GM19397 (cell line): ENCODE data around the gene GABPA.
A peak's percentile ranks its signal among the peaks of the same experiment; 100 is the strongest.
"Not testable (repeated sequence)": the region's sequence is repeated elsewhere in the genome, so short reads cannot be mapped to it uniquely, and the experiment has no call there.

ENCODE experiments used
- ATAC-seq: cut with Tn5 transposase; IDR thresholded peaks from one replicate; pipeline ENCODE4 v1.9.1; 2021; ENCODE audit warnings: mild to moderate bottlenecking, moderate library complexity; ENCODE audit not compliant: unreplicated experiment

GABPA gene

GRCh38 chr21:25734904-25735645, at the start of gene GABPA, which contains the start of gene ATP5PF:
GABPA (plus strand) TSS chr21:25734972; CDS start chr21:25741599, 6,627 bp downstream.
ATP5PF (minus strand) TSS chr21:25734904; CDS start chr21:25729794, 5,110 bp downstream.
- ATAC-seq = peak; percentile 91

GRCh38 chr21:25687787-25688186, 47.0 kb upstream of the GABPA start:
- ATAC-seq = no peak

GRCh38 chr21:25688275-25689155, 46.3 kb upstream of the GABPA start:
- no peak for ATAC-seq

- no peak for ATAC-seq
Observed at GRCh38 chr21:25689226-25689625, 45.5 kb upstream of the GABPA start.

- no peak for ATAC-seq
Observed at GRCh38 chr21:25691976-25692375, 42.8 kb upstream of the GABPA start.

- not testable (repeated sequence) for ATAC-seq
Observed at GRCh38 chr21:25695461-25695860, 39.3 kb upstream of the GABPA start.

- no peak for ATAC-seq
Observed at GRCh38 chr21:25700741-25701140, 34.0 kb upstream of the GABPA start.

GRCh38 chr21:25701529-25701928, 33.2 kb upstream of the GABPA start:
- no peak for ATAC-seq

- no peak for ATAC-seq
Observed at GRCh38 chr21:25708467-25709065, 26.2 kb upstream of the GABPA start.

- no peak for ATAC-seq
Observed at GRCh38 chr21:25709684-25710265, 25.0 kb upstream of the GABPA start.

GRCh38 chr21:25710550-25710949, 24.2 kb upstream of the GABPA start:
- ATAC-seq = no peak

GRCh38 chr21:25714066-25714465, 20.7 kb upstream of the GABPA start:
- not testable (repeated sequence) for ATAC-seq

- no peak for ATAC-seq
Observed at GRCh38 chr21:25717491-25718147, 17.2 kb upstream of the GABPA start.

- ATAC-seq = no peak
Observed at GRCh38 chr21:25721987-25722386, 12.8 kb upstream of the GABPA start.

GRCh38 chr21:25722631-25723030, 12.1 kb upstream of the GABPA start:
- ATAC-seq = no peak

- no peak for ATAC-seq
Observed at GRCh38 chr21:25732091-25732760, 2.5 kb upstream of the GABPA start.

GRCh38 chr21:25733859-25734653, 716 bp upstream of the GABPA start:
- peak; percentile 6 for ATAC-seq

GRCh38 chr21:25734654-25734903, 193 bp upstream of the GABPA start:
- peak; percentile 5 for ATAC-seq
